ENCODE data around the gene SLC26A8. TPM values are rescaled to one million over a fixed set of nuclear protein-coding genes. Genes with fewer than 3 reads are reported as not detected.

The SLC26A8 gene
- total RNA-seq, 1 donor from 2014 or later: not detected

- no peaks in the 10 kb centered on the region for H3K27me3 Mint-ChIP-seq (ENCODE audit: insufficient read depth)
- peaks cover 27% of the 10 kb centered on the region for H3K36me3 Mint-ChIP-seq (ENCODE audit: low read depth)
Observed at GRCh38 chr6:35894776-35895175, 129.7 kb downstream of the SLC26A8 start.

More at GRCh38 chr6:35894776-35895175, 129.7 kb downstream of the SLC26A8 start:
- Mint-ChIP-seq H3K4me1 (ENCODE audit: low read depth) (peaks cover 25% of the 10 kb centered on the region), H3K27ac (no peak overlapping the region), H3K4me3 (no peak overlapping the region), H3K9me3 (no peaks in the 10 kb centered on the region)
- DNase-seq (ENCODE audit: low spot score): no peak
- intact Hi-C loops (cut with micrococcal nuclease): no loop called here

Other genes with a start within 250 kb of the SLC26A8 start
- not detected in 2 replicates for gene CLPSL2, start 248.0 kb downstream of the SLC26A8 start, total RNA-seq
- not detected in 2 replicates for gene CLPSL1, start 243.6 kb downstream of the SLC26A8 start, total RNA-seq
- not detected in 2 replicates for gene CLPS, start 227.3 kb downstream of the SLC26A8 start, total RNA-seq
- gene LHFPL5, start 219.3 kb downstream of the SLC26A8 start, total RNA-seq: not detected in 2 replicates
- gene SRPK1, start 103.5 kb downstream of the SLC26A8 start, total RNA-seq: 149 and 182 TPM in 2 replicates
- gene MAPK14, start 3.2 kb upstream of the SLC26A8 start, total RNA-seq: 41.3 and 49.7 TPM in 2 replicates
- gene MAPK13, start 105.9 kb upstream of the SLC26A8 start, total RNA-seq: 54.6 and 55.7 TPM in 2 replicates
- gene BRPF3, start 172.1 kb upstream of the SLC26A8 start, total RNA-seq: 22.0 and 25.9 TPM in 2 replicates
- not detected in 2 replicates for gene PNPLA1, start 245.4 kb upstream of the SLC26A8 start, total RNA-seq